ENCODE data around the gene FOXJ3. TPM values are rescaled to one million over a fixed set of nuclear protein-coding genes. Genes with fewer than 3 reads are reported as not detected.

The FOXJ3 gene
- polyA plus RNA-seq, 1 of the 3 experiments (the other 2 are of a cell fraction): 16.0 TPM

DNA sequence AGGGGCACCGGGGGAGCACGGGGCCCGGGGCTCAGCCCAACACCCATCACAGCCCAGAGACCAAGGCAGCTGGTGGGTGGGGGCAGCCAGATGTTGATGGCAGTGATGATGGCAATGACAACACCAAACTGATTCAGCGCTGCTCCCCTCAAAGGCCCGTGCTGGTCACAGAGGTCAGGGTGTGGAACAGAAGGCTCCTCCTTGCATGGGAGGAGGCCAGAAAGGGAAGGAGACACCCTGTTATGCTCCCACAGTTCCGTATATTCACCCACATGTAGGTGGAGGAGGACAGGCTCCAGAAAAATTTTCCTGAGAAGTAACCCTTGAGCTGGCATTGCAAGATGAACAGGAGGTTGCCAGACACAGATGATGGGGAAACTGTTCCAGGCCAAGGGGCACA is 181.4 kb downstream of the FOXJ3 start:
- H4K20me1 ChIP-seq (ENCODE audit: insufficient read depth): no peaks in the 10 kb centered on the region
- no peak overlapping the region for H3K9ac ChIP-seq
- no peak overlapping the region for H2AFZ ChIP-seq (ENCODE audit: low read depth)
- TF ChIP-seq RCOR1 (IDR thresholded peaks at IDR 0.05; ENCODE audit: low read length): no peak
- TF ChIP-seq RAD21 (IDR thresholded peaks at IDR 0.05; ENCODE audit: low read length): no peak
- TF ChIP-seq, protein P1, sequence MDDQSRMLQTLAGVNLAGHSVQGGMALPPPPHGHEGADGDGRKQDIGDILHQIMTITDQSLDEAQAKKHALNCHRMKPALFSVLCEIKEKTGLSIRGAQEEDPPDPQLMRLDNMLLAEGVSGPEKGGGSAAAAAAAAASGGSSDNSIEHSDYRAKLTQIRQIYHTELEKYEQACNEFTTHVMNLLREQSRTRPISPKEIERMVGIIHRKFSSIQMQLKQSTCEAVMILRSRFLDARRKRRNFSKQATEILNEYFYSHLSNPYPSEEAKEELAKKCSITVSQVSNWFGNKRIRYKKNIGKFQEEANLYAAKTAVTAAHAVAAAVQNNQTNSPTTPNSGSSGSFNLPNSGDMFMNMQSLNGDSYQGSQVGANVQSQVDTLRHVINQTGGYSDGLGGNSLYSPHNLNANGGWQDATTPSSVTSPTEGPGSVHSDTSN (IDR thresholded peaks at IDR 0.05): no peak
- no peak for TF ChIP-seq FOXJ3 (CRISPR knock-in tag; IDR thresholded peaks at IDR 0.05)
- no peak for TF ChIP-seq TEAD4 (IDR thresholded peaks at IDR 0.05; ENCODE audit: borderline replicate concordance, insufficient read depth)
- no peak overlapping the region for H3K4me3 ChIP-seq (ENCODE audit: low read depth in 2 of 2, low read length in 1 of 2)
- POLR2A ChIA-PET: no interaction called here
- no peak overlapping the region for H3K4me2 ChIP-seq
- no peaks in the 10 kb centered on the region for H3K4me1 ChIP-seq (ENCODE audit: control insufficient read depth in 1 of 2, insufficient read depth in 2 of 2, low read depth in 1 of 2, low read length in 1 of 2)
- H3K9me2 ChIP-seq: no peaks in the 10 kb centered on the region
- CTCF ChIA-PET: interaction anchor here (1.9 kb wide), 1 partner anchor 19 kb away, joined by 11 read pairs; no protein-coding TSS in a partner anchor
- H3K27me3 ChIP-seq (ENCODE audit: insufficient read depth): peaks cover 16% of the 10 kb centered on the region
- WGBS (ENCODE audit: low lambda C conversion rate): 88% methylated on average over 3 of the region's 6 CpGs
- no peaks in the 10 kb centered on the region for H3K79me2 ChIP-seq (ENCODE audit: insufficient read depth)
- no peak overlapping the region for H3K27ac ChIP-seq (ENCODE audit: low read depth in 2 of 2, low read length in 1 of 2)
- no peaks in the 10 kb centered on the region for H3F3A ChIP-seq (replicated peaks; ENCODE audit: insufficient read depth)
- no peaks in the 10 kb centered on the region for H3K9me3 ChIP-seq
- no peaks in the 10 kb centered on the region for H3K36me3 ChIP-seq (replicated peaks in 1 of 2; ENCODE audit: control insufficient read depth in 1 of 2, insufficient read depth in 2 of 2, low read length in 1 of 2)
- DNase-seq: no peak

DNA sequence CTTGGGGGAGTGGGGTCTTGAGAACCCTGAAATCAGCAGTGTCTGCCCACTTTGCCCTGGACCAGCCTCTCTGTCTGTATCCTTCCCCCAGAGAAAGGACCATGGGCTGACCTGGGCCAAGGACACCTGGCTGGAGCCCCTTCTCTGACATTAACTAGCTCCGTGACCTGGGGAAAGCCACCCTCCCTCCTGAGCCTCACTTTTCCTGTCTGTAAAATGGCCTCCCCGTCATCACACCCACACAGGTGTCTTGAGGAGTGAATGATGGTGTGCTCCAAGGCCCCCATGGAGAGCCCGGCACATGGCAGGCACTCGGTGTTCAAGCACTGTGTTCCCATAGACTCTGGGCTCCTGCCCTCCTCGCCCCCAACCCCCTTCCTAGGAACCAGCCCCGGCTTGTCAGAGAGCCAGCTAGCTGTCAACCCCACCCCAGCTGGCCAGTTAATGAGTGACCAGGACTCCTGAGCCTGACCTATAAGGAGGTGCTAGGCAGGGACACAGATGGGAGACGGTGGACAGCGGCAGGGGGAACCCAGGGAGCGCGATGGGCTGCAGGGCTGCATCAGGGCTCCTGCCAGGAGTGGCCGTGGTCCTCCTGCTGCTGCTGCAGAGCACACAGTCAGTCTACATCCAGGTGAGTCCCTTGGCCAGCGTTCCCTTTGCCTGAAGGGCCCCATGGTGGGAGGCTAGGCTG is 182.0 kb downstream of the FOXJ3 start, which contains the start of gene GUCA2B:
TSS of gene GUCA2B (plus strand) at position 504 of the 694 bp plus-strand sequence. CDS start at position 545, 41 bp downstream.
- Histone ChIP-seq H3K36me3 (replicated peaks in 1 of 2; ENCODE audit: control insufficient read depth in 1 of 2, insufficient read depth in 2 of 2, low read length in 1 of 2) (no peaks in the 10 kb centered on the region), H3K27me3 (ENCODE audit: insufficient read depth) (peaks cover 16% of the 10 kb centered on the region), H3K9me2 (no peaks in the 10 kb centered on the region), H3K79me2 (ENCODE audit: insufficient read depth) (no peaks in the 10 kb centered on the region), H3K4me1 (ENCODE audit: control insufficient read depth in 1 of 2, insufficient read depth in 2 of 2, low read depth in 1 of 2, low read length in 1 of 2) (no peaks in the 10 kb centered on the region), H3K9ac (no peak within 1 kb of the TSS), H3F3A (replicated peaks; ENCODE audit: insufficient read depth) (no peaks in the 10 kb centered on the region), H3K4me3 (ENCODE audit: low read depth in 2 of 2, low read length in 1 of 2) (no peak within 1 kb of the TSS), H3K9me3 (no peaks in the 10 kb centered on the region), H3K4me2 (no peak within 1 kb of the TSS), H2AFZ (ENCODE audit: low read depth) (no peak within 1 kb of the TSS), H3K27ac (ENCODE audit: low read depth in 2 of 2, low read length in 1 of 2) (no peak within 1 kb of the TSS), H4K20me1 (ENCODE audit: insufficient read depth) (no peaks in the 10 kb centered on the region)
- no peak for DNase-seq
- WGBS (ENCODE audit: low lambda C conversion rate): 66% methylated on average over 12 of the region's 12 CpGs
- CTCF ChIA-PET: interaction anchor here (1.9 kb wide), 1 partner anchor 20 kb away, joined by 11 read pairs; no protein-coding TSS in a partner anchor
- POLR2A ChIA-PET: no interaction called here
- TF ChIP-seq JUND (IDR thresholded peaks at IDR 0.05): no peak
- TF ChIP-seq, protein P2, sequence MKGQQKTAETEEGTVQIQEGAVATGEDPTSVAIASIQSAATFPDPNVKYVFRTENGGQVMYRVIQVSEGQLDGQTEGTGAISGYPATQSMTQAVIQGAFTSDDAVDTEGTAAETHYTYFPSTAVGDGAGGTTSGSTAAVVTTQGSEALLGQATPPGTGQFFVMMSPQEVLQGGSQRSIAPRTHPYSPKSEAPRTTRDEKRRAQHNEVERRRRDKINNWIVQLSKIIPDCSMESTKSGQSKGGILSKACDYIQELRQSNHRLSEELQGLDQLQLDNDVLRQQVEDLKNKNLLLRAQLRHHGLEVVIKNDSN (IDR thresholded peaks at IDR 0.05; ENCODE audit: borderline replicate concordance, low read depth): no peak
- no peak for TF ChIP-seq EP300 (IDR thresholded peaks at IDR 0.05; ENCODE audit: borderline replicate concordance in 1 of 2, low read depth in 1 of 2, low read length in 1 of 2)
- TF ChIP-seq GABPA (IDR thresholded peaks at IDR 0.05; ENCODE audit: low read depth): no peak

DNA sequence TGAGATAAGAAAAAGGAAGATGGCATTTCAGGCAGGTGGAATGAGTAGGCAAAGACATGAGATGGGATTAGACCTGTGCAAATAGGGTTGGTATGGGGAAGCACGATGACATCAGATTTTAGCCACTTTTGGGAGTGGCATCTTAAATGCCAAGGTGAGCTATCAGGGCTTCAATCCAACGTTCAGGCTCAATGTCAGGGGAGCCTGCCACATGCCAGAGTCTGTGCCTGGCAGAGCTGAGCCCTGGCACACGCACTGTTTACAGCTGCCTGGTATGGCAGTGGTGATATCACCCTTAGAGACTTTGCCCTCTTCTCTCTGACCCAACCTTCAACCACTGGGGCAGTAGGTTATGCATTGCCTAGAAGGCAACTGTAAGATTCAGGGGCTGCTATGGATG is 182.9 kb downstream of the FOXJ3 start:
- no peak for TF ChIP-seq CHD2 (IDR thresholded peaks at IDR 0.05; ENCODE audit: low read length, partially characterized antibody)
- TF ChIP-seq, protein P3, sequence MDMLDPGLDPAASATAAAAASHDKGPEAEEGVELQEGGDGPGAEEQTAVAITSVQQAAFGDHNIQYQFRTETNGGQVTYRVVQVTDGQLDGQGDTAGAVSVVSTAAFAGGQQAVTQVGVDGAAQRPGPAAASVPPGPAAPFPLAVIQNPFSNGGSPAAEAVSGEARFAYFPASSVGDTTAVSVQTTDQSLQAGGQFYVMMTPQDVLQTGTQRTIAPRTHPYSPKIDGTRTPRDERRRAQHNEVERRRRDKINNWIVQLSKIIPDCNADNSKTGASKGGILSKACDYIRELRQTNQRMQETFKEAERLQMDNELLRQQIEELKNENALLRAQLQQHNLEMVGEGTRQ (IDR thresholded peaks at IDR 0.05; ENCODE audit: borderline replicate concordance, low read depth, low read length): no peak
- TF ChIP-seq, protein P4, sequence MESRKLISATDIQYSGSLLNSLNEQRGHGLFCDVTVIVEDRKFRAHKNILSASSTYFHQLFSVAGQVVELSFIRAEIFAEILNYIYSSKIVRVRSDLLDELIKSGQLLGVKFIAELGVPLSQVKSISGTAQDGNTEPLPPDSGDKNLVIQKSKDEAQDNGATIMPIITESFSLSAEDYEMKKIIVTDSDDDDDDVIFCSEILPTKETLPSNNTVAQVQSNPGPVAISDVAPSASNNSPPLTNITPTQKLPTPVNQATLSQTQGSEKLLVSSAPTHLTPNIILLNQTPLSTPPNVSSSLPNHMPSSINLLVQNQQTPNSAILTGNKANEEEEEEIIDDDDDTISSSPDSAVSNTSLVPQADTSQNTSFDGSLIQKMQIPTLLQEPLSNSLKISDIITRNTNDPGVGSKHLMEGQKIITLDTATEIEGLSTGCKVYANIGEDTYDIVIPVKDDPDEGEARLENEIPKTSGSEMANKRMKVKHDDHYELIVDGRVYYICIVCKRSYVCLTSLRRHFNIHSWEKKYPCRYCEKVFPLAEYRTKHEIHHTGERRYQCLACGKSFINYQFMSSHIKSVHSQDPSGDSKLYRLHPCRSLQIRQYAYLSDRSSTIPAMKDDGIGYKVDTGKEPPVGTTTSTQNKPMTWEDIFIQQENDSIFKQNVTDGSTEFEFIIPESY (IDR thresholded peaks at IDR 0.05; ENCODE audit: borderline replicate concordance, low read depth): no peak
- TF ChIP-seq TAF1 (IDR thresholded peaks at IDR 0.05; ENCODE audit: borderline replicate concordance, low read depth, low read length): no peak
- TF ChIP-seq NFIC (IDR thresholded peaks at IDR 0.05; ENCODE audit: borderline replicate concordance): no peak
- CTCF ChIA-PET: interaction anchor here (1.3 to 1.5 kb wide), 3 partner anchors 11 to 596 kb away, joined by 3 to 5 read pairs (median 3); no protein-coding TSS in a partner anchor
- POLR2A ChIA-PET: no interaction called here
- no peaks in the 10 kb centered on the region for H3K79me2 ChIP-seq (ENCODE audit: insufficient read depth)
- no peaks in the 10 kb centered on the region for H3K36me3 ChIP-seq (replicated peaks in 1 of 2; ENCODE audit: control insufficient read depth in 1 of 2, insufficient read depth in 2 of 2, low read length in 1 of 2)
- no peak overlapping the region for H3K4me2 ChIP-seq
- no peak for DNase-seq
- no peaks in the 10 kb centered on the region for H3K9me3 ChIP-seq
- no peaks in the 10 kb centered on the region for H3K4me1 ChIP-seq (ENCODE audit: control insufficient read depth in 1 of 2, insufficient read depth in 2 of 2, low read depth in 1 of 2, low read length in 1 of 2)
- H3K9ac ChIP-seq: no peak overlapping the region
- H3K27ac ChIP-seq (ENCODE audit: low read depth in 2 of 2, low read length in 1 of 2): no peak overlapping the region
- H3K27me3 ChIP-seq (ENCODE audit: insufficient read depth): peaks cover 16% of the 10 kb centered on the region
- H3F3A ChIP-seq (replicated peaks; ENCODE audit: insufficient read depth): no peaks in the 10 kb centered on the region
- H4K20me1 ChIP-seq (ENCODE audit: insufficient read depth): no peaks in the 10 kb centered on the region
- H3K9me2 ChIP-seq: no peaks in the 10 kb centered on the region
- 46% methylated on average over 2 of the region's 3 CpGs for WGBS (ENCODE audit: low lambda C conversion rate)
- no peak overlapping the region for H2AFZ ChIP-seq (ENCODE audit: low read depth)
- no peak overlapping the region for H3K4me3 ChIP-seq (ENCODE audit: low read depth in 2 of 2, low read length in 1 of 2)
